GM18868 (cell line): Measurements from ENCODE around the gene ATF1.
A peak's percentile ranks its signal among the peaks of the same experiment; 100 is the strongest.
"Not testable (repeated sequence)": the region's sequence is repeated elsewhere in the genome, so short reads cannot be mapped to it uniquely, and the experiment has no call there.

Experiments
- ATAC-seq: cut with Tn5 transposase; IDR thresholded peaks from one replicate; pipeline ENCODE4 v1.9.1; 2021; ENCODE audit warnings: mild to moderate bottlenecking, moderate library complexity; ENCODE audit not compliant: unreplicated experiment

ATF1 gene

GRCh38 chr12:50751948-50752721, 11.8 kb upstream of the ATF1 start:
- ATAC-seq, result no peak

DNA sequence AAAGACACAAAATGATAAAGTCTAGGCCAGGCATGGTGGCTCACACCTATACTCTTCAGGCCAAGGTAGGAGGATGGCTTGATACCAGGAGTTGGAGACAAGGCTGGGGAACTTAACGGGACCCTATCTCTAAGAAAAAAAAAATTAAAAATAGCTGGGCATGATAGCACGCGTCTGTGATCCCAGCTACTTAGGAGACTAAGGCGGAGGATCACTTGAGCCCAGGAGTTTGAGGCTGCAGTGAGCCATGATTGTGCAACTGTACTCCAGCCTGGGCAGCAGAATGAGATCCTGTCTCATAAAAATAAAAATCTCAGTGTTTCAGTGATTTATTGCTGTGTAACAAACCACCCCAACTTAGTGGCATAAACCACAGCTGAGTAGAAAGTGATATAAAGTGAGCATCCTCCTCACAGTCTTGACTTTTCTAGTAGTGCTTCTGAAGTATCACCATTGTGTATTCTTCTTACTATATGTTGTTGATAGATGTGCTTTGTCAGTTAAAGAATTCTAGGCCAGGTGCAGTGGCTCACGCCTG, 10.6 kb upstream of the ATF1 start:
- ATAC-seq, result no peak

DNA sequence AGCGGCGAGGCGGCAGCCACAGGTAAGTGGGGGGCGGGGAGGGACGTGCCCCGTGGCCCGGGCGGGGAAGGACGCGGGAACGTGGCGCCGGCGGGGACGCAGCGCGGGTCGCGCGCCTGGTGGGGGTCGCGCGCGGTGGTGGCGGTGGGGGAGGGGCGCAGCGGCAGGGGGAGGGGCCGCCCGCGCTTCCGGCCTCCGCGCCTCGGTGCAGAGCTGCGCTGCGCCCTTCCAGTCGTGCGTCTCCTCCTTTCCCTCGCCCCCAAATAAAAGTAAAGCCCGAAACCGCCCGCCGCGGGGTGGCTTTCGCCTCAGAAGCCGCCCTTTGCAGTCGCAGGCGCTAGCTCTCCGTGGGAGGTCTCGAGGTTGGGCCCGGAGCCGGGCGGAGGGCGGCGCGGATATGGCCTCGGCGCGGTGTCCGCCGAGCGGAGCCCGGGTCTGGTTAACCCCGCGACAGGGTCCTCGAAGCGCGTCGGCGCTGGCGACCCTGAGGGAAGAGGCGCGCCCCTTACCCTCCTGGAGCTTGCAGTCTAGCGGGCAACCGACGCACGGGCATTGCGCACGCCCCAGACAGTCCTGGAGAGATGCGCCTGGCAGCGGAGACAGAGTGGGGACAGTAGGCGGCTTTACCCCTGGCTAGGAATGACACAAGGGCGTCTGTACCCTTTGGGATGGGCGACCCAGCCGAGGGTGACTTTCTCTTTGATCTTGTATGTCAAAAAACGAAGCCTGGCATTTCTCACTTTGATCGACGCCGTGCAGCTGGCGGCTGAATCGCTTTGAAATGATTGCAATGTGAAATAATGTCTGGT, 589 bp downstream of the ATF1 start:
- peak; percentile 40 for ATAC-seq

DNA sequence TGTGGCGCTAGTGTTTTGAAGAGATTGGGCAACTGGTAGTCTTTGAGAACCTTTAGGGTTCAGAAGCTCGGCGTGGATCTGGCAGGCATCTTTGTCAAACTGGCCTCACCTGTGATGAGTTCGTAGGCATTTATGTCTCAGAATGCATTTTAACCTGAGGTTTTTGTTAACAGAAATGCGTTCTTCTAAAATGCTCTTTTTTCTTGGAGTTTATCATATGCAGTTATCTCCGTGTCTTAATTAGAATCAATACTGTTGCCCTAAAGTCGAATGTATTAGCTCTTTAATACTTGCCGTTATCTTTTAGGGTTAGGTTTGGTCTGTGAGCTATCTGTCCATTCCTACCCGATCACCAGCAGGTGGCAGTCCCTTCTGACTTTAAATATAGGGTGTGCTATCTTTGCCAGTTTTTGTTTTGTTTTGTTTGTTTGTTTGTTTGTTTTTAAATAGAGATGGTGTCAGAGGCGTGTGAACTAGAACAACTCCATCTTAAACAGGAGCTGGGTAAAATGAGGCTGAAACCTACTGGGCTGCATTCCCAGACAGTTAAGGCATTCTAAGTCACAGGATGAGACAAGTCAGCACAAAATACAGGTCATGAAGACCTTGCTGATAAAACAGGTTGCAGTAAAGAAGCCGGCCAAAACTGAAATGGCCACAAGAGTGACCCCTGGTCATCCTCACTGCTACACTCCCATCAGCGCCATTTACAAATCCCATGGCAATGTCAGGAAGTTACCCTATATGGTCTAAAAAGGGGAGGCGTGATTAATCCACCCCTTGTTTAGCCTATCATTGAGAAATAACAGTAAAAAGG, 1.4 kb downstream of the ATF1 start:
- ATAC-seq, result no peak

- no peak for ATAC-seq
Measured at GRCh38 chr12:50768391-50768790, 4.5 kb downstream of the ATF1 start.

DNA sequence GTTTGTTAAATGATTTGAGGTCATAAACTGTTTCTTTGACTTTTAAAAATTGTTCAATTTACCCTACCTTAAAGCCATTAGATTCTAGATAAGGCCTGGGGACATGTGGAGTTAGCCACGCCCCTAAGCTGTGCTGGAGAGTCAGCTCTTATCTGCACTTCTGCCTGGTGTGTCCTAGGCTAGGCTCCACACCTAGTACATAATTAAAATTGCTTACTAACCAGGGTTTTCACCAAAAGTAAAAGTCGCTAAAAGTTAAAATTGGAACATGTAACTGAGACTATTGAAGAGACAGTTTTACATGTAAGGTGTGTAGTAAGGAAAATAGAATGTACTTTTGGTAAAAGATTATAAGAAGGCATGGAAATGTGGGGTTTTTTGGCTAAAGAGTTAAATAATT, 4.9 kb downstream of the ATF1 start:
- ATAC-seq, result not testable (repeated sequence)

- ATAC-seq, result no peak
Measured at GRCh38 chr12:50771409-50771808, 7.5 kb downstream of the ATF1 start.

DNA sequence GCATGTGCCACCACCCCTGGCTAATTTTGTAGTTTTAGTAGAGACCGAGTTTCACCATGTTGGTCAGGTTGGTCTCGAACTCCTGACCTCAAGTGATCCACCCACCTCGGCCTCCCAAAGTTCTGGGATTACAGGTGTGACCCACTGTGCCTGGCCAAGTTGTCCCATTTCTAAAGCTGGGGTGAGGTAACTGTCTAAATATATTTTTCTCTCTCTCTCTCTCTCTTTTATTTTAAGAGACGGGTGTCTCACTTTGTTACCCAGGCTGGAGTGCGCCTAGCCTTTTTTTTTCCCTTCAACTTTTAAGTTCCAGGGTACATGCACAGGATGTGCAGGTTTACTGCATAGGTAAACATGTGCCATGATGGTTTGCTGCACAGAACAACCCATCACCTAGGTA, 8.6 kb downstream of the ATF1 start:
- no peak for ATAC-seq

DNA sequence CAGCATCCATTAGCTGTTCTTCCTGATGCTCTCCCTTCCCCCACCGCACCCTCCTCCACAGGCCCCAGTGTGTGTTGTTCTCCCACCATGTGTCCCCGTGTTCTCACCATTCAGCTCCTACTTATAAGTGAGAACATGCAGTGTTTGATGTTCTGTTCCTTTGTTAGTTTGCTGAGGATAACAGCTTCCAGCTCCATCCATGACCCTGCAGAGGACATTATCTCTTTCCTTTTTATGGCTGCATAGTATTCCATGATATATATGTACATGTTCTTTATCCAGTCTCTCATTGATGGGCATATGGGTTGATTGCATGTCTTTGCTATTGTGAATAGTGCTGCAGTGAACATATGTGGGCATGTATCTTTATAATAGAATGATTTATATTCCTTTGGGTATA, 9.0 kb downstream of the ATF1 start:
- ATAC-seq, result no peak

GRCh38 chr12:50775251-50775650, 11.3 kb downstream of the ATF1 start:
- no peak for ATAC-seq

DNA sequence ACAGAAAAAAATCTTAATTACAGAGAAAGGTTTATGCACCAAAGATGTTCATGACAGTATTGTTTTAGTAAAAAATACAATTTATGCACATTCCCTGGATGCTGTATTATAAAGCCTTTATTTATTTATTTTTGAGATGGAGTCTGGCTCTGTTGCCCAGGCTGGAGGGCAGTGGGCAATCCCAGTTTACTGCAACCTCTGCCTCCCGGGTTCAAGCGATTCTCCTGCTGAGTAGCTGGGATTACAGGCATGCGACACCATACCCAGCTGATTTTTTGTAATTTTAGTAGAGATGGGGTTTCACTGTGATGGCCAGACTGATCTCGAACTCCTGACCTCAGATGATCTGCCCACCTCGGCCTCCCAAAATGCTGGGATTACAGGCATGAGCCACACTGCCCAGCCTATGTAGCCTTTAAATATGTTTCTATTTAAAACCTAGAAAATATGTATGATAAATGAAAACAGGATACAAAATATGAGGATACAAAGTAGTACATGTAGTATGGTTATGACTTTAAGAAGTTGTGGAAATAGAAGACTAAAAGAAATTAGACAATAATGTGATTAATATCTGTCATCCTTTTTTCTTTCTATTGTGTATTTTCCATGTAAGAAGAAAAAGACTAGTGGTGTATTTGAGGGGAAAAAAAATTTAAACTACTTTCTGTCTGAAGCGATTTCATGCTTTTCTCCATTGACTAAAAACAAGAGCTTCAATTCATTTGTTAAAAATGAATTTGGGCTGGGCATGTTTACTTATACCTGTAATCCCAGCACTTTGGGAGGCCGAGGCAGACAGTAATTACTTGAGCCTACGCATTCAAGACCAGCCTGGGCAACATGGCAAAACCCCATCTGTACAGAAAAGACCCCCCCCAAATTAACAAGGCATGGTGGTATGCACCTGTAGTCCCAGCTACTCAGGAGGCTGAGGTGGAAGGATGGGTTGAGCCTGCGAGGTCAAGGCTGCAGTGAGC, 13.1 kb downstream of the ATF1 start:
- no peak for ATAC-seq

DNA sequence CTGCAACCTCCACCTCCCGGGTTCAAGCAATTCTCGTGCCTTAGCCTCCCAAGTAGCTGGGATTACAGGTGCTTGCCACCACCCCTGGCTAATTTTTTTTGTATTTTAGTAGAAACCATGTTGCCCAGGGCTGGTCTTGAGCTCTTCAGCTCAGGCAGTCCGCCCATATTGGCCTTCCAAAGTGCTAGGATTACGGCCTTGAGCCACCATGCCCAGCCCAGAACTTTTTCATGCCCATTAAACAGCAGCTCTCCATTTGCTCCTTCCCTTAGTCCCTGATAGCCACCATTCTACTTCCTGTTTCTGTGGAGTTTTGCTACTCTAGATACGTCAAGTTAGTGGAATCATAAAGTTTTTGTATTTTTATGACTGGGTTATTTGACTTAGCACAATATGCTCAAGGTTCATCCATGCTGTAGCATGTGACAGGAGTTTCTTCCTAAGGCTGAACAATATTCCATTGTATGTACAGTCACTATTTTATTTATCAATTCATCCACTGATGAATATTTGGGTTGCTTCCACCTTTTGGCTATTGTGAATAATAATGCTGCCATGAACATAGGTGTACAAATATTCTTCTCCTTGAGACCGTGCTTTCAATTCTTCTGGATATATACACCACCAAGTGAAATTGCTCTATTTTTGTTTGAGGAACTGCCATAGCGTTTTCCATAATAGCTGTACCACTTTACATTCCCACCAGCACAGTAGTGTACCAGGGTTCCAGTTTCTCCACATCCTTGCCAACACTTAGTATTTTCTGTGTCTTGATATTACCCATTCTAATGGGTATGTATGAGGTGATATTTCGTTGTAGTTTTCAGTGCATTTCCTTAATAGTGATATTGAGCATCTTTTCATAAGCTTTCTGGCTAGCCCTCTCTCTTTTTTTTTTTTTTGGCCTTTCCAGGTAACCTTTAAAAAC, 15.0 kb downstream of the ATF1 start:
- ATAC-seq, result no peak

DNA sequence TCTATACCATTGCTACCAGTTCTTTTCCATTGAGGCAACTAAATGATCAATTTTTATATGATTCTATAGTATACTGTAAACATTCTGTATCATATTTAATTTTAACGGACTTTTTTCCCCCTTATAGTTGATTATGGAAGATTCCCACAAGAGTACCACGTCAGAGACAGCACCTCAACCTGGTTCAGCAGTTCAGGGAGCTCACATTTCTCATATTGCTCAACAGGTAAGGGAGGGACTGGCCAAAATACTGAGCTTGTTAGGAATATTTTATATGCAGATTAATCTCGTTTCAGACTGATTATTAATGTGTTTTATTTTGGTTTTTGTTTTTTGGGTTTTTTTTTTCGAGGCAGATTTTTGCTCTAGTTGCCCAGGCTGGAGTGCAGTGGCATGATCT, 16.1 kb downstream of the ATF1 start:
- ATAC-seq, result no peak

DNA sequence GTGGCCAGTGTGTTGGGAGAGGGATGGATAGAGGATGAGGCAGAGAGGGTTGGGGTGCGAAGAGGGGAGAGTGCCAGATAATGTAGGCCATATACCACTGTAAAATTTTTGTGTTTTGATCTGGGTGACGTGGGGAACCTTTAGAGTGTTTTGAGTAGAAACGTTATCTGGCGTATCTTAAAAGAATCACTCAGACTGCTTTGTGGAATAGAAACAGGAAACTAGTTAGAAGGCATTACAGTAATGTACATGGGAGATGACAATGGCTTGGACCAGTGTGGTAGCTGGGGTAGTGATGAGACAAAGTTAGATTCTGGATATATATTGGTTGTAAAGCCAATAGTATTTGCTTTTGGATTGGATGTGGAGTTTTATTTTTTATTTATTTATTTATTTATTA, 20.6 kb downstream of the ATF1 start:
- no peak for ATAC-seq

- ATAC-seq, result no peak
Measured at GRCh38 chr12:50785406-50786001, 21.6 kb downstream of the ATF1 start.

DNA sequence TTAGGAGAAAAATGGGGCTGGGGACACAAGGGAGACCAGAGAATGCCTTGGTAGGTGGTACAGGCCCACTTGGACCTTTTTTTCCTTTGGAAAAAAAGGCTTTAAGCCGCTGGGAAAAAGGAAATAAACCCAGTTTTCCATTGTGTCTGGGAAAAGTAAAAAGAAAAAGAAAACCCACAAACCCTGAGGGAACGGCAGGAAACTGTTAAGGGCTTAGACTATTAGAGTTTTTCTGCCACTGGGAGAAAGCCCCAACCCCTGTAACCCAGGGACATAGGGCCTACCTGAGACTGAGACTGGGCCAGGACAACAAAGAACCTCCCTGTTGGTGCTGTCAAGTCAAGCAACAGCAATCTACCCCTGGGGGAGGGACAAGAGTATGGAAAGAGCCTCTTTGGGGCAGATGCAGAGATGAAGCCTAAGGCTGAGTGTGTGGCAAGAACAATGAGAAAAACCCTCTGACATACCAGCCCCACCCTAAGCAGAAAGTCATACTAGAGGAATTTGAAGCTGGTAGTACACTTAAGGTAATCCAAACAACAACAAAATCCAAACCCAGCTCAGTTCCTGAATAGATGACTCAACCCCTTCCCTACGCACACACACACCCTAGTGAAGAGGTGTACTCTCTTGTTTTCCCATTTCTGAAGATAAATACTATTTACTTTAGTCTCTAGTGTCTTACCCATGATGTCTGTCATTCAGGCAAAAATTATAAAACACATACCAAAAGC, 22.8 kb downstream of the ATF1 start:
- no peak for ATAC-seq

- ATAC-seq, result no peak
Measured at GRCh38 chr12:50787618-50788017, 23.7 kb downstream of the ATF1 start.

DNA sequence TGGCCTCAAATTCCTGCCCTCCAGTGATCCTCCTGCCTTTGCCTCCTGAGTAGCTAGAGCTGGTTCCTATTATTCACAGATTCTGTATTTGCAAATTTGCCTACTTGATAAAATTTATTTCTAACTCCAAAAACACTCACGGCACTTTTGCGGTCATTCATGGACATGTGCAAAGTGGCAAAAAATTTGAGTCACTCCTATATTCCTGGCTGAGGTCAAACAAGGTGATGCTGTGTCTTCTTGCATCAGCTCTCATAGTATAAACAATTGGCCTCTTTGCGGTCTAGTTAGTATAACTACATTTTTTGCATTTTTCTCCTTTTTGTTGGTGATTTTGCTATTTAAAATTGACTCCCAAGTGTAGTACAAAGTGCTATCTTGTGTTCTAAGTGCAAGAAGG, 24.7 kb downstream of the ATF1 start:
- ATAC-seq, result no peak
